ENCODE measurements around the gene ZNF407.

The ZNF407 gene

GRCh38 chr18:75016025-75016717, 418.5 kb downstream of the ZNF407 start:
- Histone ChIP-seq H3K4me1 (ENCODE audit: control insufficient read depth, insufficient read depth, low read length) (no peaks in the 10 kb centered on the region), H3K4me3 (ENCODE audit: low read length) (no peak overlapping the region), H3K27ac (ENCODE audit: low read length) (no peak overlapping the region), H3K36me3 (ENCODE audit: control insufficient read depth, insufficient read depth, low read length) (no peaks in the 10 kb centered on the region), H3K27me3 (ENCODE audit: control insufficient read depth, insufficient read depth, low read length) (no peaks in the 10 kb centered on the region), H3K9me3 (ENCODE audit: control insufficient read depth, insufficient read depth, low read length) (no peaks in the 10 kb centered on the region)
- no peak for DNase-seq (ENCODE audit: low read depth, low spot score)
- no CpG with 5 or more reads among the region's 7 CpGs for WGBS (ENCODE audit: insufficient coverage, insufficient read length)

GRCh38 chr18:75023473-75023872, 425.8 kb downstream of the ZNF407 start:
- no CpG with 5 or more reads among the region's 4 CpGs for WGBS (ENCODE audit: insufficient coverage, insufficient read length)
- DNase-seq (ENCODE audit: low read depth, low spot score): no peak
- H3K9me3 ChIP-seq (ENCODE audit: control insufficient read depth, insufficient read depth, low read length): no peaks in the 10 kb centered on the region
- no peaks in the 10 kb centered on the region for H3K27me3 ChIP-seq (ENCODE audit: control insufficient read depth, insufficient read depth, low read length)
- no peak overlapping the region for H3K27ac ChIP-seq (ENCODE audit: low read length)
- no peaks in the 10 kb centered on the region for H3K36me3 ChIP-seq (ENCODE audit: control insufficient read depth, insufficient read depth, low read length)
- H3K4me1 ChIP-seq (ENCODE audit: control insufficient read depth, insufficient read depth, low read length): no peaks in the 10 kb centered on the region
- H3K4me3 ChIP-seq (ENCODE audit: low read length): no peak overlapping the region

- no CpG with 5 or more reads among the region's 8 CpGs for WGBS (ENCODE audit: insufficient coverage, insufficient read length)
- Histone ChIP-seq H3K27me3 (ENCODE audit: control insufficient read depth, insufficient read depth, low read length) (no peaks in the 10 kb centered on the region), H3K36me3 (ENCODE audit: control insufficient read depth, insufficient read depth, low read length) (no peaks in the 10 kb centered on the region), H3K4me3 (ENCODE audit: low read length) (no peak overlapping the region), H3K9me3 (ENCODE audit: control insufficient read depth, insufficient read depth, low read length) (no peaks in the 10 kb centered on the region), H3K27ac (ENCODE audit: low read length) (no peak overlapping the region), H3K4me1 (ENCODE audit: control insufficient read depth, insufficient read depth, low read length) (no peaks in the 10 kb centered on the region)
- no peak for DNase-seq (ENCODE audit: low read depth, low spot score)
Measured at GRCh38 chr18:75024871-75025270, 427.2 kb downstream of the ZNF407 start.

- Histone ChIP-seq H3K4me3 (ENCODE audit: low read length) (no peak overlapping the region), H3K27me3 (ENCODE audit: control insufficient read depth, insufficient read depth, low read length) (no peaks in the 10 kb centered on the region), H3K36me3 (ENCODE audit: control insufficient read depth, insufficient read depth, low read length) (no peaks in the 10 kb centered on the region), H3K9me3 (ENCODE audit: control insufficient read depth, insufficient read depth, low read length) (no peaks in the 10 kb centered on the region), H3K4me1 (ENCODE audit: control insufficient read depth, insufficient read depth, low read length) (no peaks in the 10 kb centered on the region), H3K27ac (ENCODE audit: low read length) (no peak overlapping the region)
- no CpG with 5 or more reads among the region's 2 CpGs for WGBS (ENCODE audit: insufficient coverage, insufficient read length)
- no peak for DNase-seq (ENCODE audit: low read depth, low spot score)
Measured at GRCh38 chr18:75025573-75025972, 427.9 kb downstream of the ZNF407 start.

GRCh38 chr18:75029481-75029880, 431.8 kb downstream of the ZNF407 start:
- Histone ChIP-seq H3K9me3 (ENCODE audit: control insufficient read depth, insufficient read depth, low read length) (no peaks in the 10 kb centered on the region), H3K4me3 (ENCODE audit: low read length) (no peak overlapping the region), H3K36me3 (ENCODE audit: control insufficient read depth, insufficient read depth, low read length) (no peaks in the 10 kb centered on the region), H3K4me1 (ENCODE audit: control insufficient read depth, insufficient read depth, low read length) (no peaks in the 10 kb centered on the region), H3K27me3 (ENCODE audit: control insufficient read depth, insufficient read depth, low read length) (no peaks in the 10 kb centered on the region), H3K27ac (ENCODE audit: low read length) (no peak overlapping the region)
- no peak for DNase-seq (ENCODE audit: low read depth, low spot score)
- no CpG with 5 or more reads among the region's 16 CpGs for WGBS (ENCODE audit: insufficient coverage, insufficient read length)

- no CpG with 5 or more reads among the region's 11 CpGs for WGBS (ENCODE audit: insufficient coverage, insufficient read length)
- Histone ChIP-seq H3K27me3 (ENCODE audit: control insufficient read depth, insufficient read depth, low read length) (no peaks in the 10 kb centered on the region), H3K36me3 (ENCODE audit: control insufficient read depth, insufficient read depth, low read length) (no peaks in the 10 kb centered on the region), H3K27ac (ENCODE audit: low read length) (no peak overlapping the region), H3K9me3 (ENCODE audit: control insufficient read depth, insufficient read depth, low read length) (no peaks in the 10 kb centered on the region), H3K4me1 (ENCODE audit: control insufficient read depth, insufficient read depth, low read length) (no peaks in the 10 kb centered on the region), H3K4me3 (ENCODE audit: low read length) (no peak overlapping the region)
- no peak for DNase-seq (ENCODE audit: low read depth, low spot score)
Measured at GRCh38 chr18:75031717-75032317, 434.1 kb downstream of the ZNF407 start.

GRCh38 chr18:75033516-75033915, 435.8 kb downstream of the ZNF407 start:
- no peaks in the 10 kb centered on the region for H3K9me3 ChIP-seq (ENCODE audit: control insufficient read depth, insufficient read depth, low read length)
- H3K4me1 ChIP-seq (ENCODE audit: control insufficient read depth, insufficient read depth, low read length): no peaks in the 10 kb centered on the region
- H3K4me3 ChIP-seq (ENCODE audit: low read length): no peak overlapping the region
- H3K27ac ChIP-seq (ENCODE audit: low read length): no peak overlapping the region
- no peak for DNase-seq (ENCODE audit: low read depth, low spot score)
- WGBS (ENCODE audit: insufficient coverage, insufficient read length): no CpG with 5 or more reads among the region's 7 CpGs
- no peaks in the 10 kb centered on the region for H3K36me3 ChIP-seq (ENCODE audit: control insufficient read depth, insufficient read depth, low read length)
- no peaks in the 10 kb centered on the region for H3K27me3 ChIP-seq (ENCODE audit: control insufficient read depth, insufficient read depth, low read length)

GRCh38 chr18:75034937-75035336, 437.3 kb downstream of the ZNF407 start:
- no peak overlapping the region for H3K4me3 ChIP-seq (ENCODE audit: low read length)
- H3K27me3 ChIP-seq (ENCODE audit: control insufficient read depth, insufficient read depth, low read length): no peaks in the 10 kb centered on the region
- H3K4me1 ChIP-seq (ENCODE audit: control insufficient read depth, insufficient read depth, low read length): no peaks in the 10 kb centered on the region
- no peaks in the 10 kb centered on the region for H3K9me3 ChIP-seq (ENCODE audit: control insufficient read depth, insufficient read depth, low read length)
- no peak overlapping the region for H3K27ac ChIP-seq (ENCODE audit: low read length)
- no peak for DNase-seq (ENCODE audit: low read depth, low spot score)
- WGBS (ENCODE audit: insufficient coverage, insufficient read length): no CpG with 5 or more reads among the region's 3 CpGs
- no peaks in the 10 kb centered on the region for H3K36me3 ChIP-seq (ENCODE audit: control insufficient read depth, insufficient read depth, low read length)

GRCh38 chr18:75035928-75036327, 438.3 kb downstream of the ZNF407 start:
- H3K4me1 ChIP-seq (ENCODE audit: control insufficient read depth, insufficient read depth, low read length): no peaks in the 10 kb centered on the region
- no peak overlapping the region for H3K27ac ChIP-seq (ENCODE audit: low read length)
- H3K27me3 ChIP-seq (ENCODE audit: control insufficient read depth, insufficient read depth, low read length): no peaks in the 10 kb centered on the region
- H3K9me3 ChIP-seq (ENCODE audit: control insufficient read depth, insufficient read depth, low read length): no peaks in the 10 kb centered on the region
- WGBS (ENCODE audit: insufficient coverage, insufficient read length): no CpG with 5 or more reads among the region's 3 CpGs
- H3K36me3 ChIP-seq (ENCODE audit: control insufficient read depth, insufficient read depth, low read length): no peaks in the 10 kb centered on the region
- H3K4me3 ChIP-seq (ENCODE audit: low read length): no peak overlapping the region
- DNase-seq (ENCODE audit: low read depth, low spot score): no peak

GRCh38 chr18:75036917-75037688, 439.4 kb downstream of the ZNF407 start:
- no peaks in the 10 kb centered on the region for H3K9me3 ChIP-seq (ENCODE audit: control insufficient read depth, insufficient read depth, low read length)
- no peaks in the 10 kb centered on the region for H3K36me3 ChIP-seq (ENCODE audit: control insufficient read depth, insufficient read depth, low read length)
- no peak overlapping the region for H3K27ac ChIP-seq (ENCODE audit: low read length)
- no peaks in the 10 kb centered on the region for H3K4me1 ChIP-seq (ENCODE audit: control insufficient read depth, insufficient read depth, low read length)
- DNase-seq (ENCODE audit: low read depth, low spot score): no peak
- no peak overlapping the region for H3K4me3 ChIP-seq (ENCODE audit: low read length)
- no CpG with 5 or more reads among the region's 18 CpGs for WGBS (ENCODE audit: insufficient coverage, insufficient read length)
- H3K27me3 ChIP-seq (ENCODE audit: control insufficient read depth, insufficient read depth, low read length): no peaks in the 10 kb centered on the region

Measured in iPS DF 6.9 (cell line).